Measurements from ENCODE around the gene CEL.
"Not testable (repeated sequence)": the region's sequence is repeated elsewhere in the genome, so short reads cannot be mapped to it uniquely, and the experiment has no call there.

CEL gene

DNA sequence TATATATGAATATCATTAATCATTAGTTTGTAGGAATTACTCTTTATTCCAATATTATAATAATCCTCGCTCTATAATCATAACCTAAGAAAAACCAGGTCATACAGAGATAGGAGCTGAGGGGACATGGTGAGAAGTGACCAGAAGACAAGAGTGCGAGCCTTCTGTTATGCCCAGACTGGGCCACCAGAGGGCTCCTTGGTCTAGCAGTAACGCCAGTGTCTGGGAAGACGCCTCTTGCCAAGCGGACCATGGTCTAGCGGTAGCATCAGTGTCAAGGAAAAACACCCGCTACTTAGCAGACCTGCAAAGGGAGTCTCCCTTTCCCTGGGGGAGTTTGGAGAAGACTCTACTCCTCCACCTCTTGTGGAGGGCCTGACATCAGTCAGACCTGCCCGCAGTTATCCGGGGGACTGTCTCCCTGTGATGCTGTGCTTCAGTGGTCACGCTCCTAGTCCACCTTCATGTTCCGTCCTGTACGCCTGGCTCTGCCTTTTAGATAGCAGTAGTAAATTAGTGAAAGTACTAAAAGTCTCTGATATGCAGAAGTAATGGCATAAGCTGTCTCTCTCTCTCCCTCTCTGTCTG, 20.8 kb upstream of the CEL start:
- TF ChIP-seq CTCF (conservative IDR thresholded peaks at IDR 0.05; ENCODE audit: control insufficient read depth, insufficient read depth, low read depth, low read length): peak; percentile 54
- H3K4me3 ChIP-seq (ENCODE audit: control insufficient read depth, low read depth, low read length): not testable (repeated sequence)
- peak; percentile 52 for DNase-seq (ENCODE audit: low read depth)

- no peak overlapping the region for H3K4me3 ChIP-seq (ENCODE audit: control insufficient read depth, low read depth, low read length)
- no peak for TF ChIP-seq CTCF (conservative IDR thresholded peaks at IDR 0.05; ENCODE audit: control insufficient read depth, insufficient read depth, low read depth, low read length)
- no peak for DNase-seq (ENCODE audit: low read depth)
Measured at GRCh38 chr9:133041958-133042357, 19.8 kb upstream of the CEL start.

GRCh38 chr9:133042676-133043075, 19.1 kb upstream of the CEL start:
- H3K4me3 ChIP-seq (ENCODE audit: control insufficient read depth, low read depth, low read length): no peak overlapping the region
- TF ChIP-seq CTCF (conservative IDR thresholded peaks at IDR 0.05; ENCODE audit: control insufficient read depth, insufficient read depth, low read depth, low read length): no peak
- DNase-seq (ENCODE audit: low read depth): no peak

DNA sequence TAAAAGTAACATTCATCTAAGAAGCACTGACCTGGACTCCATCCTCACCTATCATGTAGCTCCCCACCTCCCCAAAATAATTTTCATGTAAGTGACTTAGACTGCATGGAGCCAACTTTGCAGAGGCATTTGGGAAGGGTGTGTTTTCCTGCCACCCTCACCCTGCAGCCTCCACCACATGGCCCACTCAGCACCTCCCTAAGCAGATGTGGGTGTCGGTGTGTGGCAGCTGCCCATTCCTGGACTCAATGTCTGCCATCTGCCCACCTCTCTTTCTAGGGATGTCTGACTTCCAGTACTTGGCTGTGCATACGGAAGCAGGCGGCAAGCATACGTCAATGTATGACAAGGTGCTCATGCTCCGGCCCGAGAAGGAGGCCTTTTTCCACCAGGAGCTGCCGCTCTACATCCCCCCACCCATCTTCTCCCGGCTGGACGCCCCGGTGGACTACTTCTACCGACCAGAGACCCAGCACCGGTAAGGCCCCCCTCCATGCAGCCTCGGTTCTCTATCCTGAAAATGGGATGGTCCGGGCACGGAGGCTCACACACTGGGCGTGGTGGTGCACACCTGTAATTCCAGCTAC, 18.2 kb upstream of the CEL start:
- no peak overlapping the region for H3K4me3 ChIP-seq (ENCODE audit: control insufficient read depth, low read depth, low read length)
- DNase-seq (ENCODE audit: low read depth): no peak
- TF ChIP-seq CTCF (conservative IDR thresholded peaks at IDR 0.05; ENCODE audit: control insufficient read depth, insufficient read depth, low read depth, low read length): no peak

DNA sequence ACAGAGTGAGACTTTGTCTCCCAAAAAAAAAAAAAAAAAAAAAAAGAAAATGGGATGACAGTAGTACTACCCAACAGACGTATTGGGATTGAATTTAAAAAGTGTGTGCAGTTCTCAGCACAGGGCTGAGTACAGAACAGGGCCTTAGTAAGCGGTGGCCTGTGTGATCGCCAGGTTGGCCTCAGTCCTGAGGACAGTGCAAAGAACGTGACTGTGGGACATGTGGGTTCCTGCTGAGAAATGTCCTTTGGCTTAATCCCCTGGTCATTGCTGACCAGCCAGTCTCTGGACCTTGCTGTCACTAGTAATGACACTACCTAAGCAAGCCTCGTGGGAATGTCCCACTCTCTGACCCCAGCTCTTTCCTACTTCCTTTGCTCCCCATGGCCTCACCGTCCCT, 17.7 kb upstream of the CEL start:
- DNase-seq (ENCODE audit: low read depth): no peak
- TF ChIP-seq CTCF (conservative IDR thresholded peaks at IDR 0.05; ENCODE audit: control insufficient read depth, insufficient read depth, low read depth, low read length): no peak
- no peak overlapping the region for H3K4me3 ChIP-seq (ENCODE audit: control insufficient read depth, low read depth, low read length)

DNA sequence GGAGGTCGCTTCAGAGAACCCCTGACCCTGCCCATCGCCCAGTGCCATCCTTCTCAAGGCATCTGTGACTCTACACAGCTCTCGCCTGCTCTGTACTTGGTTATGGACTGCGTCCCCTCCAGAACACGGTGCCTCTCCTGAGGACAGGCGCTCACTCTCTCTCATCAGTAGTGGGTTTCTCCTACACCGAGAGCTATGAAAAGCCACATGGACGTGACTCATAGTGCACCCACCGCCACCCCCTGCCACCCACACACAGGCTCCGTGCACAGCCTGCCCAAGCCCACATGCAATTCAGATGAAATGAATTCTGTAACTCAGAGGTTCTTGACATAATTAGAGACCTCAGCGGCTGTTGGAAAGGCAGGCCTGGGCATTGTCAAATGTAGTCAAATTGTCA, 17.1 kb upstream of the CEL start:
- no peak for TF ChIP-seq CTCF (conservative IDR thresholded peaks at IDR 0.05; ENCODE audit: control insufficient read depth, insufficient read depth, low read depth, low read length)
- DNase-seq (ENCODE audit: low read depth): no peak
- no peak overlapping the region for H3K4me3 ChIP-seq (ENCODE audit: control insufficient read depth, low read depth, low read length)
